ENCODE measurements around the gene CDH7. TPM values are rescaled to one million over a fixed set of nuclear protein-coding genes. Genes with fewer than 3 reads are reported as not detected.

Gene CDH7
- total RNA-seq, 4 donors from 2014 or later, result 0.13 to 0.15 TPM; not detected in 2

- no peak for TF ChIP-seq POLR2A (IDR thresholded peaks at IDR 0.05)
- TF ChIP-seq CTCF (IDR thresholded peaks at IDR 0.05), result no peak
- DNase-seq (ENCODE audit: low spot score in 2 of 2), result no peak
- 20 to 22% methylated on average over 9 of the region's 9 CpGs for WGBS, 2 donors
- H3K4me3 ChIP-seq (ENCODE audit: low read depth, poor library complexity, severe bottlenecking), result no peak overlapping the region
- intact Hi-C loops (cut with DNase I; ENCODE audit: low total_unique reads), result no loop called here
Measured at GRCh38 chr18:65725251-65726050, 25.4 kb upstream of the CDH7 start.

- no peak for DNase-seq (ENCODE audit: low spot score in 2 of 2)
- intact Hi-C loops (cut with DNase I; ENCODE audit: low total_unique reads), result no loop called here
- WGBS, 2 donors, result 35 to 42% methylated on average over 3 of the region's 3 CpGs
- TF ChIP-seq CTCF (IDR thresholded peaks at IDR 0.05) (no peak), POLR2A (IDR thresholded peaks at IDR 0.05) (no peak)
- no peak overlapping the region for H3K4me3 ChIP-seq (ENCODE audit: low read depth, poor library complexity, severe bottlenecking)
Measured at GRCh38 chr18:65735155-65735554, 15.7 kb upstream of the CDH7 start.

- no peak overlapping the region for H3K4me3 ChIP-seq (ENCODE audit: low read depth, poor library complexity, severe bottlenecking)
- TF ChIP-seq CTCF (IDR thresholded peaks at IDR 0.05) (no peak), POLR2A (IDR thresholded peaks at IDR 0.05) (no peak)
- WGBS, 2 donors, result 70 to 73% methylated on average over 2 of the region's 2 CpGs
- no peak for DNase-seq (ENCODE audit: low spot score in 2 of 2)
- intact Hi-C loops (cut with DNase I; ENCODE audit: low total_unique reads), result no loop called here
Measured at GRCh38 chr18:65737471-65737955, 13.3 kb upstream of the CDH7 start.

- intact Hi-C loops (cut with DNase I; ENCODE audit: low total_unique reads), result no loop called here
- no peak for TF ChIP-seq CTCF (IDR thresholded peaks at IDR 0.05)
- TF ChIP-seq POLR2A (IDR thresholded peaks at IDR 0.05), result no peak
- WGBS, 2 donors, result 68 to 75% methylated on average over 3 of the region's 3 CpGs
- no peak overlapping the region for H3K4me3 ChIP-seq (ENCODE audit: low read depth, poor library complexity, severe bottlenecking)
- DNase-seq (ENCODE audit: low spot score in 2 of 2), result no peak
Measured at GRCh38 chr18:65746936-65747335, 3.9 kb upstream of the CDH7 start.

- TF ChIP-seq CTCF (IDR thresholded peaks at IDR 0.05), result no peak
- no peak for TF ChIP-seq POLR2A (IDR thresholded peaks at IDR 0.05)
- DNase-seq (ENCODE audit: low spot score in 2 of 2), result no peak
- intact Hi-C loops (cut with DNase I; ENCODE audit: low total_unique reads), result no loop called here
- no peak overlapping the region for H3K4me3 ChIP-seq (ENCODE audit: low read depth, poor library complexity, severe bottlenecking)
- 80 to 83% methylated on average over 2 of the region's 2 CpGs for WGBS, 2 donors
Measured at GRCh38 chr18:65748321-65748720, 2.5 kb upstream of the CDH7 start.
